ENCODE results near the gene OTOGL.

DNA sequence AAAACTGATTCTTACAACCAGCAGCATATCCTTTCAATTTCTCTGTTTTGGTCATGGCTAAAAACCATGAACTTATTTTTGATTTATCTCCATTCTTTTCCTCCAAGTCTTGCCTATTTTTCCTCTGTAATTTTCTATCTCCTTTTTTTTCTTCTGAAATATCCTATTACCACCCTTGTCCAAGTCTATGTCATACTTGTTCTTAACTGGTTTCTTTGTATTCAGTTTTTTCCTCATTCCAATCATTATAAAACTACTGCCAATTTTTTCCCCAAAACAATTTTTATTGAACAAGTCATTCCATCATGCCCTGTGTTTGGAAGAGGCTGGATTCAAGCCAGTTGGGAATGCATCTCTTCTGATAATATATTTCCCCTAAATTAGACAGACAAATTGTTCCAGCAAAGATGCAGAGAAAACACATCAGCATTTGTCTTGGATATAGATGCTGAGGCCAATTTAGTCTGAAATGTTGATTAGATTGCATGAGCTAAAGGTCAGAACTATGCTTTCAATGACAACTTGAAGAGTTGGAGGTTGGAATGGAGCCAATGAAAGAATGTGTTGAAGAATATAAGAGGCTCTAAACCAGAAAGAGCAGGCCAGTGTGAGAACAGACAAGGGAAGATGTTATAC lies 30.7 kb downstream of the OTOGL start:
- TF ChIP-seq CTCF (IDR thresholded peaks at IDR 0.05) = no peak
- TF ChIP-seq POLR2A (IDR thresholded peaks at IDR 0.05) = no peak
- peak in 2 of 3 donors; percentile 24 to 54 for TF ChIP-seq POLR2AphosphoS5 (IDR thresholded peaks at IDR 0.05)

Data from breast epithelium (tissue), 3 donors.